Glomerular visceral epithelial cell (primary cell): ENCODE results near the gene ATP6V0E2.

Source experiments
- DNase-seq: peaks from one replicate; pipeline ENCODE4 v3.0.0-alpha.2; 2016; ENCODE audit errors: extremely low spot score

The ATP6V0E2 gene

DNA sequence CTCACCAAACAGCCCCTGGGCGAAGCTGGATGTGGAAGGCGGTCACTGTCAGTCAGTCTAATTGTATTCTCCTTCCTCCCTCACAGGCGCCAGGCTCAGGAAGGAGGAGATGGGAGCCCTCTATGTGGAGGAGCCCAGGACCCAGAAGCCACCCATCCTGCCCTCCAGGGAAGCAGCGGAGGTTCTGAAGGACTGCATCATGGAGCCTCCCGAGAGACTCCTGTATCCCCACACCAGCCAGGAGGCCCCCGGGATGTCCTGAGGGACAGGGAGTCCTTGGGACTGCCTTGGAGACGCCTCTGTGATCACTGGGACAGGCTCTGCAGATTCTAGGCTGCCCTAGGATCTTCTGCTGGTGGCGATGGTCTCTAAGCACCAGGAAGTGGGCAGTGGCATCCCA is 9.7 kb upstream of the ATP6V0E2 start:
- no peak for DNase-seq

DNA sequence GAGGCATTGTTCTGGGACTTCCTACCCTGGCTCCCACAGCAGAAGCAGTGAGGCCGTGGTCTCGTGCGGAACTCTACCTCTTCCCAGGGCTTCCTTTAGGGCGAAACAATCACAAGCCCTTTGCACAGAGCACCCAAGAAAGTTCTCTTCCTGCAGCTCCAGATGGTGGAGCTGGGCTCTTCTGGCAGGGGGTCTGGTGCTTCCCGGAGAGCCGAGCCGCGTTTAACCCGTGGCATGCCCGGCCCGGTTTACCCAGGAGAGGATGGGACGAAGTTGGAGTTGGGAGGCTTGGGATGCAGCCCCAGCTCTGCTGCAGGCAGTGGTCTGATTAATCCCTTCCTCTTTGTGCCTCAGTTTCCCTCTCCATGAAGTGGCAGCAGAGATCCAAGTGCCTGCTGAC is 9.0 kb upstream of the ATP6V0E2 start:
- DNase-seq, result no peak

DNA sequence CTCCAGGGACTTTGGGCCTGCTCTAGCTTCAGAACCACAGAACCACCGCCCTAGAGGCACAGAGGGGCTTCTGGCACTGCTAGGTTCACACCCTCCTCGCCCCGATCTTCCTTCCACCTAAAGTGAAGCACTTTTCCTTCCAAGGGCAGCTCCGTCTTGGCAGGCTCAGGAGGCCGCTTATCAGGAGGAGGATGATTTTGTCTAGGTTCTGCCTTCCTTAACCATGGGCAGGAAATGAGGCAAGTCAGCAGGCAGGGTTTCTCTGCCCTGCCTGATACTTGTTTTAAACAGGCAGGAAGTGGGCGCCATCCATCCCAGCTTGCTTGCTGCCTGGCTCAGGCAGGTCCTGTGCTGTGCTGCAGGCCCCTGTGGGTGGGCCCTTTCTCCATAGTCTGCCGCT is 8.3 kb upstream of the ATP6V0E2 start:
- DNase-seq, result no peak

DNA sequence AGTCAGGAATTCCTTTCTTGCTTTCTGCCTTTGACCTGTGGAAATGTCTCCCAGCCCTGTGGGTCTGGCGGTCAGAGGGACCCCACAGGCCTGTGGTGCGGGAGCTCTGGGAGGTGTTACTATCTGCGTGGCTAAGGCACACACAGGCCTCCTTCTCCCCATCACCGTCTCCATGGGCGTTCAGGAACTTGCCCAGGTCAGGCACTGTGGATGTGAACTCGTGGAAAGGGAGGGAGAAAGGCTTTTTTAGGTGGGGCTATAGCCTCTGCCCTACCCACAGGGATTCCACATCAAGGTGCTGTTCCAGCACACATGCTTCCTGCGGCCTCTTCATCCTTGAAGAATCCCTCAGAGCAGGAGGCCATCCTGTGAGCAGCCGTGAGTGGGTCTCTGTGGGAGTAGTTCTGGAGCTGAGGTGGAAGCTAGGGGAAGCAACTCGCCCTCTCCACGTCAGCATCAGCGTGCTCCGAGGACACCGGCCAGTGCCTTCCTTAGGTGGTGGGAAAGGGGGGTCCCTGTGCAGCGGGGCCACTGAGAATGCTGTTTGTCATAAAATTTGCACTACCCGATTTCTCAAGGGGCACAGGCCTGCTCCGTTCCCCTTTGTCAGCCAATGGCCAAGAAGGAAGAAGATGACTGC is 7.5 kb upstream of the ATP6V0E2 start:
- DNase-seq, result no peak

DNA sequence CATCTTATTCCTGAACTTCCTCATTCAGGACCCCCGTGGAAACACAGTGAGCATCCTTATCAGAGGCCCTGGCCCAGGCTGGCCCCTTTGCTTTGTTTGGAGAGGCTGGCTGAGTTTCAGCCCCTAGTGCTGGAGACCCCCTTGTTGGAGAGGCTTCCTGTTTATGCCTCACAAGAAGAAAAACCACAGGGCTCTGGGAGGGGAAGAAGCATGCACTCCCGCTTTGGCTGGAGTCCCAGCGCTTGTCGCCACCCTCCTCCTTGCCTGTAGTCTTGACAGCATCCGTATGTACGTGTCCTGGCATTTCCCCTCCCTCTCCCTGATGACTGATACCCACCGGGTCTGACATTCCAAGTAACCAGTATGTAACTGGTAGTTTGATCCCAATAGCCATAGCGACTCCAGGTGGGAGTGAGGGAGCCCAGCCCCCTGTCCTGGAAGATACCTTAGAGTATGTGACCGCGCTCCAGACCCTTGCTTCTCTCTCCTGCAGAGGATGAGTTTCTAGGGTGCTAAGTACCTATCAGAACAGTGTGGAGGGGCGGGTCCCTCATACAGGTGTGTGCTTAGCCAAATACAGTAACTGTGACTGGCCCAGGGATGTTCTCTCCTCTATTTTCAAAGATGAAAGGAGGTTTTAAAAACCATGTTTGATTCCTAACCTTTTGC is 6.9 kb upstream of the ATP6V0E2 start:
- peak; percentile 30 for DNase-seq

DNA sequence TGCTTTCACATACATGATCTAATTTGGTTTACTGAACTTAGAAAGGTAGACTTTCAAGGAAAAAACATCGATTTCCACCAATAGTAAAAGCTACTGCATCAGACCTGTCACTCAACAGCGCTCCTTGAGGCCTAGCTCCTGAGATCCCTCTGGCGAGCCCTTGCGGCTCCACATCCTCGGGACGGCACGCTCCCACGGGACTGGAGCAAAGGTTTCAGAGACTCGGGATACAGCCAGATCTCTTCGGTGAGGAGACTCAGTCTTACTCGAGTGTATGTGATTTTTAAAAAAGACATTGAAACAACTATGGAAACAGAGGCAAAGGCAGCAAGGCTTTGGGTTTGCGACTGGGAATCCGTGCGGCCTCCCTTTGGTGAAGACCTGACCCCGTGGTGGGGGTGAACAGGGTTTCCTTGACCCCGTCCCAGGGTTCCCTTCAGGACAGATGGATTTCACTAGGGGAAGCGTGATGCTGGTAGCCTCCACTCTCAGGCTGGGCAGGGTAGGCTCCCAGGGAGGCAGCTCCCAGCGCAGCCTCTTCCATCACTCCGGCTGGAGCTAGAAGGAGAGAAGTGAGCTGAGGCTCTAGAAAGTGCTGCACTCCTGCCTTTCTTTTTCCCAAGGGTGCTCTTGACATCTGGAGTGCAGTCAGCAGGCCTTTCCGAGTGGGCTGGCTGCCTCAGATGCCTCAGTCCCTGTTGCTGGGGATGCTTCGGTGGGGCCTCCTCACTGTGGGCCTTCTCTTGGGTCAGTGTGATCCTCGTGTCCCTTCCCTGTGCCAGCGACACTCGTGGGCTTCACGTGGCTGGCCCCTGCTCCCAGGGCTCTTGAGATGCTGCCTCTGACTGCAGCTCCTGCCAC is 5.8 kb upstream of the ATP6V0E2 start:
- DNase-seq, result no peak

DNA sequence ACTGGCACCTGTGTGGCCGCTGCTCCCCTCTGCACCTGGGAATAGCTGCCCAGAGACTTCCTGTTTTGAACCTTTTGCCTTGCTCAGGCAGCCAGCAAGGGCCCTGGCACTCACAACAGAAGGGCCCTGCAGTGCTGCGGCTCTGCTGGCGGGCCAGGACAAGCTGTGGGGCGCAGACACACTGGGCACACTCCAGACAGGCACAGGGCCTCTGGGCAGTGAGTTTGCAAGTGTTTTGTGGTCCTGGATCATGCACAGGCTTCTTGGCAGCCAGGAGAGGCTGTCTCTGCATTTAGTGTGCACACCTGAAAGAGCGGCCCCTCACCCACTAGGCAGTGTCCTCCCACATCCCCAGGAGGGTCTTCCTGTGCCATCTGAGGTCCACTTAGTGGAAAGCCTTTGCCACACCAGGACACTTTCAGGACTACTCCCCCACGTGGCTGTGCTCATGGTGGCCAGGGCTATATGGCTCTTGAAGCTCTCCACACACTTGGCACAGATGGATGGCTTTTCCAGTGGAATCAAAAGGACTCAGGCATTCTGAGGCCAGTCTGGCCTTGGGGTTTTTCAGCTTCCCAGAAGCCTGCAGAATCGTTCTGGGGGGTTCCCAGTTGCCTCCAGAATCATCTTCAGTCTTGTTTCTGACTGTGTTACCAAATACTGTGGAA is 5.0 kb upstream of the ATP6V0E2 start:
- DNase-seq, result no peak

DNA sequence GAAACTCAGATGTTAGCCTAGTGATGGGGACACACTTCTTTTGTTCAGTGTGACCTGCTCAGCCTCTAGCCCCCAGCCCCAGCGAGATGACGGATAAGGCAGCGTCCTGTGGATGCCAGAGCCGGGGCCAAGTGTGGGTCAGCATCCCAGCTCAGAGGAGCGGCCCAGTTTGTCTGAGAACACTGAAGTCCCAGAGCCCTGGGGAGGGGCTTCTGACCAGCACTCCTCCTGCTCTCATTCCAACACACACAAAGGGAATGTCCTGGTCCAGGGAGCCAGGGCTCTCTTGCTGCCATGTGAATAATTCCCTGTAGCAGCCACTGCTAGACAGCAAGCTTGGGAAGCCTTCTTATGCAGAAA is 4.5 kb upstream of the ATP6V0E2 start:
- no peak for DNase-seq

DNA sequence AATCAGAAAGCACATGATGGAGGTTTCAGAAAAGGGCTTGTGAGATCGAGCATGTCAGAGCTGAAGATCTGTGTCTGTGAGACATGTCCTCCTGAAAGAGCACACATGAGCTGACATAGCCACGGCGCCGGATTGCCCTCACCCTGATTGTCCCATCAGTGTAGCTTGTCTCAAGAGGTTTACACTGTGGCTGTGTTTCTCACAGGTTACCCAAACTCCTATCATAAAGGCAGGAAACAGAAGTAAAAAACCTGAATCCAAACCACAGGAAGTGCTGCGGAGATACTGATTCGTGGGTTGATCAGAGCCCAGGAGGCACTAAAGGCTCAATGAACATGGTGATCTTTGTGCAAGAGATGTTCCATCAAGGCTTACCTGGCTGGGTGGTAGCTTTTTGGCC is 3.9 kb upstream of the ATP6V0E2 start:
- DNase-seq, result no peak

DNA sequence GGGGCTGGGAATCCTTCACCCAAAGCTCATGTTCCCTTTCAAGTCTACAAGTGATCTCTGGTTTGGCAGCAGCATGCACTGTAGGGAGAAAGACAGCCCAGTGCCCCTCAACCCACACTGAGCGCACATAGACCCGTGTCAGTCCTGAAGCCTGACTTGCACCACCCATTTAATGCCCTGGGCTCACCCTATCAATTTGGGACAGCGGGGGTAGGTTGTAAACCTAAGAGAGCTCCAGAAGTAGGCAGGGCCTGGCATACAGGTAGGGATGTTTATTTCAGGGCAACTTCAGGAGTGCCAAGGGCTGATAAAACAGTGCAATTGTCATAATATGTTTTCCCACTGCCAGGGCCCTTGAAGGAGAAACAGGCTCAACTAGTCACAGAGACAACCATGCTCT is 3.5 kb upstream of the ATP6V0E2 start:
- DNase-seq, result no peak

DNA sequence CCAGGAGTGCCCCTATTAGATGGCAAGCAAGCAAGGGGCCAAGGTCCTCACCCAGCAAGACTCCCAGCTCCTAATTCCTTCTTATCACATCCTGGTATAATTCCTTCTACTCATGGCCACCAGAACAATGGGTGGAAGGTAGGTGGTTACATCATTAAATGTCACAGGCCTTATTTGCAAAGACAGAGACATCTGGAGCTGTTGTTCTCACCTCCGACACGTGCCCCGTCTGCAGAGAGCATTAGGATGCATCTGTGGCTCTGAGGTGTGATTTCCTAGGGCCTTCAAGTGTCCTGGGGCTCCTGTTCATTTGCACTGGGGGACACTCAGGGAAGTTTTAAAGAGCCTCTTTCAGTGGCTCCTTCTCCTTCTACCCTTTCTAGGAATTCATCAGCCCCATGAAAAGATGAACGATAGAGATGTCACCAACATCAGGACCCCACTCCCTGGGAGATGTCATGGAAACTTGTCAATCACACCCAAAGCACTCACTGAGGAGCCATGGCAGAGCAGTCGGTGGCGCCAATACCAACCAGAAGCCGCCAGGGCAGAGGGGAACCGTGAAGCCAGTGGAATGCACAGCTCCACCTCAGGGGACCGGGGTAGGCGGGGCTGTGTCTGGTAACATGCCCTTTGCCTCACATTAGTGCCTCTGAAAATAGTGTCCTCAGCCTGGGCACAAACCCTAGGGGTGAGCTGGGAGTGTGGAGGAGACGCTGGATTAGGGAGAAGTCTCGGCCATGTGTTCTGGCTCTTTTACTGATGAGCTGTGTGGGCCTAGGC is 2.9 kb upstream of the ATP6V0E2 start:
- no peak for DNase-seq

DNA sequence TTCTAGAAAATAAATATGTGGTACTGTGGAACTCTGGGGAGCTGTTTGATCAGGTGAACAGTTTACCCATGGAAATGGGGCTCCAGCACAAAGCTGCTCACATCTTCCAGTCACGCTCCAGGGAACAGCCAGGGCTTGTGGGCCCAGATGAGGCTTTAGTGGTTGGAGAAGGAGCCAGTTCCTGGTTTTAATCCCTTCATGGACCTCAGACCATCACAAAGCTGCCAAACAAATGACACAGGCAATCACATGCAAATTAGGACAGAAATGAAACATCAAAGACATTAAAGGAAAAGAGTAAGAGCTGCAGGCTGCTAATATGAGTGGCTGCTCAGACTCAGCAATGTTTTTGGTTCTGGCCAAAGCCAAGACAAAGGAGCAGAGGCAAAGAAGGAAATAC is 2.2 kb upstream of the ATP6V0E2 start:
- peak; percentile 33 for DNase-seq

DNA sequence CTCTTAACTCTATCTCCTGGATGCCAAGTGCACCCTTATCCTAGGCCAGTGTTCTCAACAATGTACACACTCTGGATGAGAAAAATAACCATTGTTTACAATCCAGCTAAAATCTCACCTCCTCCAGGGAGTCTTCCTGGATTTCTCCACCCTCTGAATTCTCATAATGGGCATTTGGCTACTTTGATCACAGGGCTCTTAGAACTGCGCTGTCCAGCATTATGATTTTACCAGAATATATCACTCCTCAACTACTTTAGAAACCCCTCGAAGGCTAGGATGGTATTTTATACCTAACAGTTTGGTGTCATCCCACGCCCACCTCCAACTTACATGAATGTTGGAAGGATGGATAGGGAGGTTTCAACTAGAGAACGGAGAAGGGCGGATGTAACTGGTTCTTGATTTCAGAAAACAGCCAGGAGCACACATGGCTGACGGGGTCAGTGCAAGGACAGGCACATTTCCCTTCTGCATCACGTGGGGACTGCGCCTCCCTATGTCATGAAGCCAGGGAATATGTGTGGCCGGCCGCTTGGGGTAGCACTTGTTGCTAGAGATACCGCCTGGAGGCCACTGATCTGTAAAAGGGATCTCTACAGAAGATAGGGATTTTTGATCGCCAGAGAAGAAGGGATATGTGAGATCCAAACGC is 1.2 kb upstream of the ATP6V0E2 start:
- DNase-seq, result peak; percentile 71

DNA sequence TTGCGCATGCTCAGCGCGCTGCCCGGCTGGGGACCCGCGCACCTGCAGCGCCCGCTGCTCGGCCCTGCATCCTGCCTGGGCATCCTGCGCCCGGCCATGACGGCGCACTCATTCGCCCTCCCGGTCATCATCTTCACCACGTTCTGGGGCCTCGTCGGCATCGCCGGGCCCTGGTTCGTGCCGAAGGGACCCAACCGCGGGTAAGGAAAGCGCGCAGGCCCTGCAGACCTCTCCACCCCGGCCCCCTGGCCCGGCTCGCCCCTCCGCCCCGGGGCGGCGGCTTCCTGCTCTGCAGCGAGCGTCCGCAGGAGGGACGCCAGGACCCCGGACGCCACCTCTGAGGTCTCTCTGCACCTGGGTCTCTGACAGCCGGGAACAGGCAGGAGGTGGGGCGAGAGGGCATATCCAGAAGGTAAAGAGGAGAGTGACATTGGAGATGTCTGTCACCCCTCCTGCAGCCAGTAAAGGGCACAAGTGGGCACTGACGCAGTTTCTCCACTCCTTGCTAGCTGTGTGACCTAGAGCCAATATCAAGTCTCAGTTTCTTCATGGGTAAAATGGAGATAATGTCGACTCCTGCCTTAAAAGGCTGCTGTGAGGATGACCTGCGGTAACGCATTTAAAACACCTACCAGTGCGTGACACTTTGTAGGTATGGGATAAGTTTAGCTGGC is 338 bp downstream of the ATP6V0E2 start:
- DNase-seq, result no peak

DNA sequence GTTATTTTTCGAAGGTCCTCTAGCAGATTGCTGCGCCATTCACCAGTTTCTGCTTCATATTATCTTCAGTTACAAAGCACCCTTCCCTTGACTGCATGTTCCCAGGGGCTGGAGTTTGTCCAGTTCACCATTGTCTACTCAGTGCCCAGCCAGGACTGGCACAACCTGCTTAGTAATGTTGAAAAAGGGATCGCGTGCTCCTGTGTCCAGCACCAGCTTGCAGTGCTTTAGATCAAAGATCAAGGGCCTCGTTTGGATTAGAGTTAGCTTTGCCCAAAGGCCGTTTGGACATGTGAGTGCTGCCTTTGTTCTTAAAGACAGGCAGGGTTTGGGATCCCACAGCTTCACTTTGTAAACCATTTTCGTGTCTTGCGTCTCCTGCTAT is 867 bp downstream of the ATP6V0E2 start:
- no peak for DNase-seq

DNA sequence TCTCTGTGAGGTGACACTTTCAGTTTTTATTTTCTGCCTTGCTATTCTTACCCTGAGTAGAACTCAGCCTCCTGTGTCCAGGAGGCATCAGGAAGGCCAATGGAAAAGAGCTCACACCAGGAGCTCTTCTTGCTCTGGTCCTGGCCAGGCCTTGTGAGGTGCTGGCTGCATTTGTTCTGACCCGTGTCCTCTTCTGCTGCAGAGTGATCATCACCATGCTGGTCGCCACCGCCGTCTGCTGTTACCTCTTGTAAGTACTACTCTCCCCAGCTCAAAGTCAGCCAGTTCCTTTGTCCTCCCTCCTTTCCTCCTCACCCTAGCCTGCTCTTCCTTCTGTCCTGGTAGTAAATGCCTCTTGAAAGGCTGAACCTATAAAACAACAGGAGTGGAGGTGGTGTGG is 1.6 kb downstream of the ATP6V0E2 start:
- DNase-seq, result no peak

DNA sequence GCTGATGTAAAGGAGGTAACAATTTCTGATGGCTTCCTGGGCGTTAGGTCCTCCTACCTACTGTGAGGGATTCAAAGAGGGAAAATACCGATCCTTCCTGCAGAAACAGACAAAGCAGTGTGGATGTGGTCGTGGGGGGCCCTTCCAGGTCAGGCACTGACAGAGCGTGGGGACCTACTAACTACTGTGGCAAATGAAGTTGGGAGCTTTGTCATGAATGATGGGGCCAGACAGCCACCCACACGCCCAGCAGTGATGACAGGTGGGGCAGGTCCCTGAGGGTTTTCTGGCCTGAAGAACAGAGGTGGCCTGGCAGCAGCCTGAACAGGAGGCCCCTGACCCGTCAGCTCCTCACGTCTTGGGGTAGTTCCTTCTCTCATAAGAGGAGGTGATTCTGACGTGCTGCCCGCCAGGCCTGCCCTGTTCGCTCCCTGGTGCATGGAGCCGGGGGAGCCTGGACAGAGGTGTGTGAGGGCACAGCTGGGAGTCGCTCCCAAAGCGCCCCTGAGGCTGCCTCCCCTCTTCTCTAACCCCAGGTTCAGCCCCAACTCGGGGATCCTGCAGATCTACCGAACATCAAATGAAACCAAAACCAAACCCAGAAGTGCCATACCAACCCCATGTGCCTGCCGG is 4.2 kb downstream of the ATP6V0E2 start:
- no peak for DNase-seq

DNA sequence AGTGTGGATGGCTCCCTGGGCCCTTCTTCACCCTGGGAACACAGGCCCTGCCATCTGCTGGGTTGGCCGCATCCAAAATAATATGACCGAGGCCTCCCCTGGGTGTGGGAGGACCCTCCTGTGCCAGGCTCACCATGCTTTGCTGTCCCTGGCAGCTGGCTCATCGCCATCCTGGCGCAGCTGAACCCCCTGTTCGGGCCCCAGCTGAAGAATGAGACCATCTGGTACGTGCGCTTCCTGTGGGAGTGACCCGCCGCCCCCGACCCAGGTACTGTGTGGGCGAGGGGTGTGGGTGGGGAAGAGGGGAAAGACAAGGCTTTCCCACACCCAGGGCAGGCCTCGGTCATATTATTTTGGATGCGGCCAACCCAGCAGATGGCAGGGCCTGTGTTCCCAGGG is 4.8 kb downstream of the ATP6V0E2 start:
- DNase-seq, result no peak

DNA sequence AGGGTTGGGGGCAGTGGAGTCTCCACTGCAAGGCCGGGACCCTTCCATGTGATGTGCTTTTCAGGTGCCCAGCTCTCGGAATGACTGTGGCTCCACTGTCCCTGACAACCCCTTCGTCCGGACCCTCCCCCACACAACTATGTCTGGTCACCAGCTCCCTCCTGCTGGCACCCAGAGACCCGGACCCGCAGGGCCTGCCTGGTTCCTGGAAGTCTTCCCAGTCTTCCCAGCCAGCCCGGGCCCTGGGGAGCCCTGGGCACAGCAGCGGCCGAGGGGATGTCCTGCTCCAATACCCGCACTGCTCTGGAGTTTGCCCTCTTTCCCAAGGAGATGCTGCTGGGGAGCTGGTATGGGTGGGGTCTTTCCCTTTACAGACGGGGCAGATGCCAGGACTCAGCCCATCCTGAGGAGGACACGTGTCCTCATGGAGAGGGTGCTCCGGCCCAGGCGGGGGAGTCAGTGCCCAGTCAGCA is 5.5 kb downstream of the ATP6V0E2 start:
- no peak for DNase-seq
